IgD-negative memory B cell (primary cell): ENCODE data around the gene OR6N1. TPM values are rescaled to one million over a fixed set of nuclear protein-coding genes. Genes with fewer than 3 reads are reported as not detected.

Experiments
- H3K27ac Mint-ChIP-seq, 3 donors: one replicate each; pipeline ENCODE4 v1.8.0; 2020 to 2022; ENCODE audit warnings: mild to moderate bottlenecking in 3 of 3, mixed read lengths in 3 of 3, moderate library complexity in 1 of 3
- H3K27me3 Mint-ChIP-seq: one replicate; pipeline ENCODE4 v1.8.0; 2021; ENCODE audit warnings: mixed read lengths
- H3K36me3 Mint-ChIP-seq: one replicate; pipeline ENCODE4 v1.8.0; 2020; ENCODE audit warnings: mild to moderate bottlenecking, mixed read lengths
- H3K4me1 Mint-ChIP-seq, 3 donors: one replicate each; pipeline ENCODE4 v1.8.0; 2020 to 2022; ENCODE audit warnings: mixed read lengths in 3 of 3, mild to moderate bottlenecking in 1 of 3
- H3K4me3 Mint-ChIP-seq, 4 donors: one replicate each; pipeline ENCODE4 v1.8.0; 2020 to 2022; ENCODE audit warnings: mild to moderate bottlenecking in 4 of 4, mixed read lengths in 4 of 4, moderate library complexity in 3 of 4
- H3K9me3 Mint-ChIP-seq, 3 donors: one replicate each; pipeline ENCODE4 v1.8.0; 2020 to 2021; ENCODE audit warnings: mixed read lengths in 3 of 3, mild to moderate bottlenecking in 1 of 3
- polyA plus RNA-seq: library from polyadenylated mRNA; unstranded; fragments of 300-500 nt; fragmentation: Illumina TruSeq; gene quantifications from one replicate; pipeline ENCODE4 v1.2.3, GENCODE V29; 2021

Gene OR6N1
- polyA plus RNA-seq, 1 donor from 2014 or later, result not detected

GRCh38 chr1:158800526-158800925 is 28.5 kb upstream of the OR6N1 start:
- H3K4me3 Mint-ChIP-seq, result no peak overlapping the region
- H3K27me3 Mint-ChIP-seq, result no peaks in the 10 kb centered on the region
- H3K4me1 Mint-ChIP-seq, result peaks cover 0 to 6% (median 0%) of the 10 kb centered on the region in 3 donors
- H3K36me3 Mint-ChIP-seq, result no peaks in the 10 kb centered on the region
- H3K9me3 Mint-ChIP-seq, result no peaks in the 10 kb centered on the region
- H3K27ac Mint-ChIP-seq, result no peak overlapping the region

- Mint-ChIP-seq H3K27ac (no peak overlapping the region), H3K27me3 (no peaks in the 10 kb centered on the region), H3K4me3 (no peak overlapping the region), H3K36me3 (no peaks in the 10 kb centered on the region), H3K4me1 (peaks cover 0 to 6% (median 0%) of the 10 kb centered on the region in 3 donors), H3K9me3 (no peaks in the 10 kb centered on the region)
These were observed 27.7 kb upstream of the OR6N1 start for GRCh38 chr1:158799689-158800088.

- Mint-ChIP-seq H3K4me1 (peaks cover under 1 to 6% (median 4%) of the 10 kb centered on the region in 3 donors), H3K27ac (no peak overlapping the region), H3K4me3 (no peak overlapping the region), H3K27me3 (no peaks in the 10 kb centered on the region), H3K36me3 (no peaks in the 10 kb centered on the region), H3K9me3 (no peaks in the 10 kb centered on the region)
These were observed 26.5 kb upstream of the OR6N1 start for GRCh38 chr1:158798531-158798930.

GRCh38 chr1:158794247-158794646 is 22.3 kb upstream of the OR6N1 start:
- Mint-ChIP-seq H3K4me1 (peaks cover 0 to 5% (median 2%) of the 10 kb centered on the region in 3 donors), H3K27me3 (no peaks in the 10 kb centered on the region), H3K4me3 (no peak overlapping the region), H3K36me3 (no peaks in the 10 kb centered on the region), H3K9me3 (peaks cover 0 to 2% (median 0%) of the 10 kb centered on the region in 3 donors), H3K27ac (no peak overlapping the region)

GRCh38 chr1:158793604-158794003 is 21.6 kb upstream of the OR6N1 start:
- no peaks in the 10 kb centered on the region for H3K36me3 Mint-ChIP-seq
- no peak overlapping the region for H3K4me3 Mint-ChIP-seq
- H3K27ac Mint-ChIP-seq, result no peak overlapping the region
- no peaks in the 10 kb centered on the region for H3K27me3 Mint-ChIP-seq
- peaks cover 0 to 2% (median 0%) of the 10 kb centered on the region in 3 donors for H3K9me3 Mint-ChIP-seq
- peaks cover 0 to 5% (median 2%) of the 10 kb centered on the region in 3 donors for H3K4me1 Mint-ChIP-seq

GRCh38 chr1:158781104-158781503 is 9.1 kb upstream of the OR6N1 start, which contains the start of gene OR6N2:
TSS of gene OR6N2 (minus strand) at chr1:158781204. CDS start at chr1:158777635, 3,569 bp downstream.
- H3K4me1 Mint-ChIP-seq, result no peaks in the 10 kb centered on the region
- H3K27ac Mint-ChIP-seq, result peak within 1 kb of the TSS in 1 of 3 donors; percentile 6
- no peak within 1 kb of the TSS for H3K4me3 Mint-ChIP-seq
- no peaks in the 10 kb centered on the region for H3K36me3 Mint-ChIP-seq
- H3K9me3 Mint-ChIP-seq, result no peaks in the 10 kb centered on the region
- H3K27me3 Mint-ChIP-seq, result peaks cover 7% of the 10 kb centered on the region

GRCh38 chr1:158754420-158754819 is 17.6 kb downstream of the OR6N1 start, which contains the start of gene OR6K6:
TSS of gene OR6K6 (plus strand) at chr1:158754720. CDS start at chr1:158754888, 168 bp downstream.
- H3K9me3 Mint-ChIP-seq, result peaks cover 2 to 6% (median 4%) of the 10 kb centered on the region in 3 donors
- H3K27ac Mint-ChIP-seq, result no peak within 1 kb of the TSS
- no peaks in the 10 kb centered on the region for H3K4me1 Mint-ChIP-seq
- H3K4me3 Mint-ChIP-seq, result no peak within 1 kb of the TSS
- H3K27me3 Mint-ChIP-seq, result peaks cover 6% of the 10 kb centered on the region
- no peaks in the 10 kb centered on the region for H3K36me3 Mint-ChIP-seq

GRCh38 chr1:158752155-158752712 is 19.8 kb downstream of the OR6N1 start:
- Mint-ChIP-seq H3K9me3 (peaks cover 2 to 4% (median 3%) of the 10 kb centered on the region in 3 donors), H3K4me3 (no peak overlapping the region), H3K27ac (no peak overlapping the region), H3K27me3 (peaks cover 6% of the 10 kb centered on the region), H3K36me3 (no peaks in the 10 kb centered on the region), H3K4me1 (no peaks in the 10 kb centered on the region)

- peaks cover 0 to 2% (median 0%) of the 10 kb centered on the region in 3 donors for H3K4me1 Mint-ChIP-seq
- H3K9me3 Mint-ChIP-seq, result peaks cover 0 to 2% (median 0%) of the 10 kb centered on the region in 3 donors
- H3K27me3 Mint-ChIP-seq, result peaks cover 12% of the 10 kb centered on the region
- H3K36me3 Mint-ChIP-seq, result no peaks in the 10 kb centered on the region
- no peak overlapping the region for H3K4me3 Mint-ChIP-seq
- H3K27ac Mint-ChIP-seq, result no peak overlapping the region
These were observed 36.1 kb downstream of the OR6N1 start for GRCh38 chr1:158735848-158736247.

GRCh38 chr1:158732524-158732923 is 39.5 kb downstream of the OR6N1 start:
- H3K27ac Mint-ChIP-seq, result peak overlapping the region in 1 of 3 donors; percentile 45
- H3K27me3 Mint-ChIP-seq, result peaks cover 5% of the 10 kb centered on the region
- no peaks in the 10 kb centered on the region for H3K36me3 Mint-ChIP-seq
- peaks cover 0 to 2% (median 0%) of the 10 kb centered on the region in 3 donors for H3K9me3 Mint-ChIP-seq
- no peak overlapping the region for H3K4me3 Mint-ChIP-seq
- H3K4me1 Mint-ChIP-seq, result peaks cover 0 to 2% (median 0%) of the 10 kb centered on the region in 3 donors

GRCh38 chr1:158731707-158732106 is 40.3 kb downstream of the OR6N1 start:
- H3K4me3 Mint-ChIP-seq, result no peak overlapping the region
- H3K27ac Mint-ChIP-seq, result peak overlapping the region in 1 of 3 donors; percentile 45
- peaks cover 0 to 2% (median 0%) of the 10 kb centered on the region in 3 donors for H3K4me1 Mint-ChIP-seq
- no peaks in the 10 kb centered on the region for H3K36me3 Mint-ChIP-seq
- H3K27me3 Mint-ChIP-seq, result peaks cover 5% of the 10 kb centered on the region
- peaks cover 0 to 2% (median 0%) of the 10 kb centered on the region in 3 donors for H3K9me3 Mint-ChIP-seq

GRCh38 chr1:158730453-158730852 is 41.5 kb downstream of the OR6N1 start:
- Mint-ChIP-seq H3K4me3 (no peak overlapping the region), H3K4me1 (no peaks in the 10 kb centered on the region), H3K9me3 (no peaks in the 10 kb centered on the region), H3K27me3 (peaks cover 6% of the 10 kb centered on the region), H3K36me3 (no peaks in the 10 kb centered on the region), H3K27ac (no peak overlapping the region)

- H3K27me3 Mint-ChIP-seq, result peaks cover 15% of the 10 kb centered on the region
- H3K27ac Mint-ChIP-seq, result no peak overlapping the region
These were observed 43.3 kb downstream of the OR6N1 start for GRCh38 chr1:158728510-158729225.

GRCh38 chr1:158724442-158724841 is 47.6 kb downstream of the OR6N1 start:
- peaks cover 16% of the 10 kb centered on the region for H3K27me3 Mint-ChIP-seq
- no peaks in the 10 kb centered on the region for H3K36me3 Mint-ChIP-seq
- no peak overlapping the region for H3K27ac Mint-ChIP-seq
- H3K4me3 Mint-ChIP-seq, result no peak overlapping the region
- no peaks in the 10 kb centered on the region for H3K9me3 Mint-ChIP-seq
- no peaks in the 10 kb centered on the region for H3K4me1 Mint-ChIP-seq

More at GRCh38 chr1:158728510-158729225, 43.3 kb downstream of the OR6N1 start:
- Mint-ChIP-seq H3K36me3 (no peaks in the 10 kb centered on the region), H3K4me3 (no peak overlapping the region), H3K4me1 (no peaks in the 10 kb centered on the region), H3K9me3 (no peaks in the 10 kb centered on the region)

GRCh38 chr1:158720620-158721019 is 51.4 kb downstream of the OR6N1 start, which contains the start of gene OR6K3:
TSS of gene OR6K3 (minus strand) at chr1:158720720. CDS start at chr1:158718115, 2,605 bp downstream.
- H3K9me3 Mint-ChIP-seq, result no peaks in the 10 kb centered on the region
- no peaks in the 10 kb centered on the region for H3K4me1 Mint-ChIP-seq
- H3K27me3 Mint-ChIP-seq, result peaks cover 15% of the 10 kb centered on the region
- peaks cover 3% of the 10 kb centered on the region for H3K36me3 Mint-ChIP-seq
- no peak within 1 kb of the TSS for H3K4me3 Mint-ChIP-seq
- no peak within 1 kb of the TSS for H3K27ac Mint-ChIP-seq
